Astrocyte (in vitro differentiated cells and primary cell): ENCODE data around the gene CENPU.

Source experiments
- CTCF ChIP-seq: IDR thresholded peaks from 2 replicates; pipeline ENCODE4 v1.5.1; 2011; ENCODE audit warnings: low read depth, mild to moderate bottlenecking, inconsistent platforms, low read length, moderate library complexity; ENCODE audit not compliant: insufficient read depth
- EZH2 ChIP-seq: IDR thresholded peaks from 2 replicates; pipeline ENCODE4 v1.6.1; 2012; ENCODE audit warnings: mild to moderate bottlenecking, low read length, inconsistent platforms; ENCODE audit not compliant: insufficient read depth

- TF ChIP-seq CTCF (no peak), EZH2 (no peak)
These were observed 58.9 kb downstream of the CENPU start for GRCh38 chr4:184675018-184675417.
